DND-41 (cell line): Measurements from ENCODE around the gene SMARCD1.

ENCODE experiments used
- EZH2 ChIP-seq: IDR thresholded peaks from 3 replicates; pipeline ENCODE4 v1.6.1; 2012; ENCODE audit warnings: borderline replicate concordance, low read depth, mild to moderate bottlenecking, moderate library complexity, low read length, inconsistent platforms; ENCODE audit not compliant: severe bottlenecking
- TF ChIP-seq, protein P1 (sequence below): IDR thresholded peaks from 2 replicates; pipeline ENCODE4 v1.5.1; 2012; ENCODE audit warnings: borderline replicate concordance, low read length, moderate library complexity, mild to moderate bottlenecking; ENCODE audit not compliant: poor library complexity, severe bottlenecking; ENCODE audit errors: extremely low read depth

- TF ChIP-seq, protein P1, sequence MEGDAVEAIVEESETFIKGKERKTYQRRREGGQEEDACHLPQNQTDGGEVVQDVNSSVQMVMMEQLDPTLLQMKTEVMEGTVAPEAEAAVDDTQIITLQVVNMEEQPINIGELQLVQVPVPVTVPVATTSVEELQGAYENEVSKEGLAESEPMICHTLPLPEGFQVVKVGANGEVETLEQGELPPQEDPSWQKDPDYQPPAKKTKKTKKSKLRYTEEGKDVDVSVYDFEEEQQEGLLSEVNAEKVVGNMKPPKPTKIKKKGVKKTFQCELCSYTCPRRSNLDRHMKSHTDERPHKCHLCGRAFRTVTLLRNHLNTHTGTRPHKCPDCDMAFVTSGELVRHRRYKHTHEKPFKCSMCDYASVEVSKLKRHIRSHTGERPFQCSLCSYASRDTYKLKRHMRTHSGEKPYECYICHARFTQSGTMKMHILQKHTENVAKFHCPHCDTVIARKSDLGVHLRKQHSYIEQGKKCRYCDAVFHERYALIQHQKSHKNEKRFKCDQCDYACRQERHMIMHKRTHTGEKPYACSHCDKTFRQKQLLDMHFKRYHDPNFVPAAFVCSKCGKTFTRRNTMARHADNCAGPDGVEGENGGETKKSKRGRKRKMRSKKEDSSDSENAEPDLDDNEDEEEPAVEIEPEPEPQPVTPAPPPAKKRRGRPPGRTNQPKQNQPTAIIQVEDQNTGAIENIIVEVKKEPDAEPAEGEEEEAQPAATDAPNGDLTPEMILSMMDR: no peak
- no peak for TF ChIP-seq EZH2
Observed at GRCh38 chr12:50042693-50043092, 42.4 kb upstream of the SMARCD1 start.
